ENCODE measurements around the gene ZNF665.

- TF ChIP-seq CSDC2 (CRISPR knock-in tag; IDR thresholded peaks at IDR 0.05) (no peak), ESRRG (CRISPR knock-in tag; IDR thresholded peaks at IDR 0.05) (no peak), ZFP30 (CRISPR knock-in tag; IDR thresholded peaks at IDR 0.05) (no peak), CREB5 (CRISPR knock-in tag; IDR thresholded peaks at IDR 0.05; ENCODE audit: low read depth) (no peak), ZFP3 (CRISPR knock-in tag; IDR thresholded peaks at IDR 0.05) (no peak), PATZ1 (CRISPR knock-in tag; IDR thresholded peaks at IDR 0.05; ENCODE audit: borderline replicate concordance) (no peak), TCF4 (CRISPR knock-in tag; IDR thresholded peaks at IDR 0.05; ENCODE audit: borderline replicate concordance) (no peak), SNAI2 (CRISPR knock-in tag; IDR thresholded peaks at IDR 0.05) (no peak), PPARA (CRISPR knock-in tag; IDR thresholded peaks at IDR 0.05; ENCODE audit: borderline replicate concordance) (no peak)
- TF ChIP-seq, protein P1, sequence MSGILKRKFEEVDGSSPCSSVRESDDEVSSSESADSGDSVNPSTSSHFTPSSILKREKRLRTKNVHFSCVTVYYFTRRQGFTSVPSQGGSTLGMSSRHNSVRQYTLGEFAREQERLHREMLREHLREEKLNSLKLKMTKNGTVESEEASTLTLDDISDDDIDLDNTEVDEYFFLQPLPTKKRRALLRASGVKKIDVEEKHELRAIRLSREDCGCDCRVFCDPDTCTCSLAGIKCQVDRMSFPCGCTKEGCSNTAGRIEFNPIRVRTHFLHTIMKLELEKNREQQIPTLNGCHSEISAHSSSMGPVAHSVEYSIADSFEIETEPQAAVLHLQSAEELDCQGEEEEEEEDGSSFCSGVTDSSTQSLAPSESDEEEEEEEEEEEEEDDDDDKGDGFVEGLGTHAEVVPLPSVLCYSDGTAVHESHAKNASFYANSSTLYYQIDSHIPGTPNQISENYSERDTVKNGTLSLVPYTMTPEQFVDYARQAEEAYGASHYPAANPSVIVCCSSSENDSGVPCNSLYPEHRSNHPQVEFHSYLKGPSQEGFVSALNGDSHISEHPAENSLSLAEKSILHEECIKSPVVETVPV (CRISPR knock-in tag; IDR thresholded peaks at IDR 0.05), result no peak
Observed at GRCh38 chr19:53165691-53166091, 27.5 kb downstream of the ZNF665 start.

All from SK-N-SH treated with all-trans-retinoic acid at 6 μM for 48 hours (cell line).